Left kidney (tissue), 2 donors: ENCODE results near the gene STIM1. TPM values are rescaled to one million over a fixed set of nuclear protein-coding genes. Genes with fewer than 3 reads are reported as not detected.

Source experiments
- DNase-seq: peaks from one replicate; pipeline ENCODE4 v3.0.0-alpha.2; 2013
- polyA plus RNA-seq: library from polyadenylated mRNA; unstranded; fragments of 120-200 nt; gene quantifications from one replicate; pipeline ENCODE4 v1.2.1, GENCODE V29; 2013; ENCODE audit not compliant: insufficient read length

Gene STIM1
- polyA plus RNA-seq, 1 donor, result 37.1 TPM

GRCh38 chr11:3913921-3914320, 58.5 kb downstream of the STIM1 start:
- DNase-seq, result no peak

DNA sequence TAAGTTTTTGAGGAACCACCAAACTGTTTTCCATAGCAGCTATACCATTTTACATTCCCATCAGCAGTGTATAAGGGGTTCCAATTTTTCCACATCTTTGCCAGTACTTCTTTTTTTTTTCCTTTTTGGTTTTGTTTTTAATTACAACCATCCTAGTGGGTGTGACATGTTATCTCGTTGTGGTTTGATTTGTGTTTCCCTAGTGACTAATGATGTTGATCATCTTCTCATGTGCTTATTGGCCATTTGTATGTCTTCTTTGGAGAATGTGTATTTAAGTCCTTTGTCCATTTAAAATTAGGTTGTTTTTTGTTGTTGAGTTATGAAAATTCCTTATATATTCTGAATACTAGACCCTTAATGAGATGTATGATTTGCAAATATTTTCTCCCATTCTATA, 59.3 kb downstream of the STIM1 start:
- DNase-seq, result no peak

- no peak for DNase-seq
Observed at GRCh38 chr11:3916962-3917361, 61.5 kb downstream of the STIM1 start.

- DNase-seq, result no peak
Observed at GRCh38 chr11:3920148-3920852, 64.8 kb downstream of the STIM1 start.

DNA sequence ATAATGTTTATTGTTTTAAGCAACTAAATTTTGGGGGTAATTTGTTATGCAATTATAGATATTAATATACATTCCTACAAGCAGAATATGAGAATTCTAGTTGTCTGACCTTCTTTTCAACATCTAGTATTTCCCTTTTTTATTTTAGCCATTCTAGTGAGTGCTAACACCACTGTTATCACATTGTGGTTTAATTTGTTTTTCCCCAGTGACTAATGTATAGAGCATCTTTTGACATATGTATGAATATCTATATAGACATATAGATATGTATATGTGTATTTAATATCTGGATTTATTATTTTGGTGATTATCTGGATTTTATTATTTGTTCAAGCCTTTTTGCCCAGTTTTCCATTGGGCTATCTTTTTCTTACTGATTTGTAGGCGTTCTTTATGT, 66.6 kb downstream of the STIM1 start:
- DNase-seq, result no peak

- DNase-seq, result no peak
Observed at GRCh38 chr11:3925513-3925912, 70.0 kb downstream of the STIM1 start.

GRCh38 chr11:3926458-3927095, 71.1 kb downstream of the STIM1 start:
- no peak for DNase-seq

DNA sequence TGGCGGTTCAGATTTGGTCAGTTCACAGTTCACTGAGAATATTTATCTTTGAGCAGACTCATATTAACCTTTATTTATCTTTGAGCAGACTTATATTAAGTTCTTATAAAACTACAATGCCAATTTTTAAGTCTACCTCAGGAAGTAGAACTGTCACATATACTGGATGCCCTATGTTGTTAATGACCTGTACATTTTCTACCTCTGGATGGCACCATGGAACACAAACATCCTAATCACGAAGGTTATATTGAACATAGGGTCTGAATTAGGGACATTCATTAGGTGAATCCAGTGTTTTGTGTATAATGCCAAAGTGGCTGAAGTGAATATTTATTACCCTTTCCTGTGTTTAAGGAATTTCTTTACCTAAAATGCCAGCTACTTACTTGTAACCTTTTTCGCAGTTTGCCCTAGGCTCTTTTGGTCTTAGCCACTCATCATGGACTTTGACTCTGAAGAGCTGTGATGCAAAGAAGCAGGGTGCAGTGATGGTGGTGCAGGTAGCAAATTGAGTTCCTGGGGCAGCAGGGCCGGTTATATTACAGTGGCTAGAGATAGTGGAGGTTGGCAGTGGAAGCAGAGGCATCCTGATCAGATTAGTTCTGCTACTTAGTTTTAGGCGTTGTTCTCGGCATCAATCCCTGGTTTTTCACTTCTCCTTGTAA, 71.8 kb downstream of the STIM1 start:
- no peak for DNase-seq

GRCh38 chr11:3929232-3929631, 73.8 kb downstream of the STIM1 start:
- DNase-seq, result no peak

DNA sequence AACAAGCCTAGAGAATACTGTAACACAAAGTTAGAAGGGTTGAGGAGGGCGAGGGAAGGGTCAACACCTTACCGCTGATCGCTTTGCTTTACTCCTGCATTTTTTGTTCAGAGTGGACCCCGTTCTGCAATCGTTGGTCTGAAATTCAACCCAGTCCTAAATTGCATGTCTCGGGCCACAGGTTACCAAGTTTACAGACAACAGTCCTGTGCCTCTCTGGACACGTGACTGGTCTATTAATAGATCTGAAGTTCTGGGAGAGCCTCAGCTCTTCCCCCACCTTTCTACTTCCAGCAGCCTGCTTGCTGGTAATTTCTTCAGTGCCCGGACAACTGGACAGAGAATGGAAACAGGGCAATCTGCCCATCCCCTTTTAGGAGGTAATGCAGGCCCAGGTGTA, 74.2 kb downstream of the STIM1 start:
- DNase-seq, result peak; percentile 54

DNA sequence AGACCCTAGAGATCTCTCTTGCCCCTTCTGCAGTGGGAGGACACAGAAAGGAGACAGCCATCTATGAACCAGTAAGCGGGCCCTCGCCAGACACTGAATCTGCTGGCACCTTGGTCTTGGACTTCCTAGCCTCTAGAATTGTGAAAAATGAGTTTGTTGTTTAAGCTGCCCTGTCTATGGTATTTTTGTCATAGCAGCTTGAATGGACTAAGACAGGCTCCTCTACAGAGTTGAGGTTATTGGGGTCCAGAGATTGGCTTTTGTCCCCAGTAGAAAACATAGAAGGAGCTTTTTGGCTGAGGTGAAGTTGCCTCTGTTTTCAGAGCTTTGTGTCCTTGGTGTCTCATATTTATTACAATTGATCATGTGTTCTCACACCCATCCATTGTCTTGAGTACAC, 77.2 kb downstream of the STIM1 start:
- DNase-seq, result no peak

DNA sequence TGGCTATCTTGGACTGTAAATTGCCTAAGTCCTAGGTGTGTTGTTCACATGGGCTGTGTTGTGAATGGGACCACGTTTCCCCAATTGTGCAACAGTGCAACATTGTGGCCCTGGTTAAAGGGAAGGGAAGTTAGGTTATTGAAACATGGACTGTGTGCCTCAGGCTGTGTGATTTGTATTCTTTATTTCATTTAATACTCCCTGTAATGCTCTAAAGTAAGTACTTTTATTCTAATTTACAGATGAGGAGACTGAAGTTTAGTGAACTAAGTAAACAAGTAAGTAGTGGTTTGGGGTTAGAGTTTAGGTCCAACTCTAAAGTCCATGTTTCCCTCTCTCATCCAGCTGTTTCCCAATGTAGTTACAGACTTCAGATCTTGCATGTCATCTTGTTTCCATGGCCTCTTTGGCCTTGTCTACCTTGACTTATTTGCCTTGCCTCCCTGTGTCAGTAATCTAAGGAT, 77.7 kb downstream of the STIM1 start:
- DNase-seq, result no peak

DNA sequence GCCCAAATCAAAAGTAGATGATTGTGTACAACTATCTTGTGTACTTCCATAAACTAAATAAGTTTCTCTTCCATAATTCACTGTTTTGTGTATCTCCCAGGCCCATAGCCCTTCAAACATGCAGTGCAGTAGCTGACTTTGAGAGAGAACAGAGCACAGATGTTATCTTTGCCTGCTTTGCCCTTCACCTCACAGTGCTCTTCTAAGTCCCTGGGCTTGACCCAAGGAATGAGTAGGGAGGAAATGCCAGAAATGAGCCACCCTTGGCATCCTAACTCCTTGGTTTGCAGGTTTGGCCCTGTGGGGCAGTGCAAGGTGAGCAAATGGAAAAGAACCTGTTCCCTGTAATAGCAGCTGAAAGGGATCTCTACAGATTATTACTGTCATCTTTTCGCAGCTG, 79.2 kb downstream of the STIM1 start:
- no peak for DNase-seq

DNA sequence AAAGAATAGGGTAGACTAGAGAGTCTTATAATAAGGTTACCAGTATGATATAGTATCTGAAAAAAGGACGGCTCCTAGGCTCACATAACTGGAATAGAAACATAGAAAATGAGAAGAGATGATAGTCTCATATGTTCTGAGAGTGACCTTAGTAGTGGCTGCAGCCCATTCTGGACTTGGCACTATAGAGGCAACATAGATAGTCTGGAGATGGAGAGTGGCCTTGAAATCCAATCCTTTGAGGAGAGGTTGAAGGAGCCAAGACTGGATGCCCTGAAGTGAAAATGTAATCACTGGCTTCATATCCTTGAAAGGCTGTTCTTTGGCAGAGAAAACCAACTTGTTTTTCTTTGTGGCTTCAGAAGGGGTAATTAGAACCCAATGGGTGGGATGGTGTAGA, 81.1 kb downstream of the STIM1 start:
- DNase-seq, result no peak

DNA sequence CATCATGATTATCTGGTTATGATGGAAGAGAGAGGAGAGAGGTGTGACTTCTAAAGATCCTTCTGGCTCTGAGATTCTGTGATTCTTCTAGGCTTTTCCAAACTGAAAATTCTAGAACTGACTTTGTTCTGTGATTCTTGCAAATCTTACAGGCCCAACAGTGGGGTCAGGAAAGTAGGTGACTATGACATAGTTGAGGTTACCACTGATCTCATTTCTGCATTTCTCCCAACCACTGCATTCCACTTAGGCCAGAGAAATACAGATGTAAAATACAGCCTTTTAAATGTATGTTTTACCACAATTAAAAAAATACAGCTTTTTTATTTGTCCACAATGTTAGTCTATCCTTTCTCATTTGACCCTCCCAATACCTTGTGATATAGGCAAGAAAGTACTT, 83.7 kb downstream of the STIM1 start:
- DNase-seq, result no peak

DNA sequence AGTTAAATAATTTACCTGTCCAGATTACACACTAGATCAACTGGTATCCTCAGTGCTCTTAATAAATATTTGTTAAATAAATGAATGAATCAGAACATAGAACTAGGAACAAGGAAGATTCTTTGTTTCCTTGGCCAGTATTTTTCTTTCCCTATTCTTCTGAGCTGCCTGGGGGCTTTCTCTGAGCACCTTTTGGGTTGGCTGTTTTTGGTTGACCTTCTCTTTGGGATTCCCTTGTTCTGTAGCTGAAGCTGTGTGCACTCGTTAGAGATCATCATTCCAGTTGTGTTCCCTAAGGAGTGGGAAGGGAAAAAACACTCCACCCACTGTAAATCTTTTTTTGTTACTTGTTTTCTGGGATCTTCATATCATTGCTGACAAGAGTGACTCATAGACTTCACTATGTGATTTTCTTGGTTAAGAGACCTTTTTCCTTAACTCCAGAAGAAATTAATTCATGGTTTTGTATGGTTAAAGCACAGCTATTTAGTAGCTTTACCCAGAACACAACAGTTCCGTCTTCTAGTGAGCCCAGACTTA, 84.3 kb downstream of the STIM1 start:
- DNase-seq, result no peak

- no peak for DNase-seq
Observed at GRCh38 chr11:3942160-3942955, 86.9 kb downstream of the STIM1 start.

GRCh38 chr11:3942956-3943497, 87.6 kb downstream of the STIM1 start:
- no peak for DNase-seq

DNA sequence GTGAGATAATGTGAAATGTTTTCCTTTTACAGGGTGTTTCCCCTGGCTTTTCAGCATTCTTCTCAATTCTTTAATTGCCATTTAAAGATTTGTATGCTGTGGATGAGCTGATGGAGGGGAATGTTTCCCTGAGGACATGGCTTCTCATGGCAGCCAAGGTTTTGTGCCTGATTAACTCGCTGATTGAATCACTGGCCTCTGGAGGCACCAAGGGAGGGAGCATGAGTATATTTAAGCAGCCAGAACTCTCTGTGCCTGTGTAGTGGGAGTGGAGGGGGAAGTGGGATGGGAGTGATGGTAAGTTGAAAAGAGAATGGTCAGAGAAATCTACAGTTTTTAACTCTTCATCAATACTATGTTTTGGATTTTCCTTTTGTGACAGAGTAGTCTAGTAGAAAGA, 88.7 kb downstream of the STIM1 start:
- DNase-seq, result no peak

DNA sequence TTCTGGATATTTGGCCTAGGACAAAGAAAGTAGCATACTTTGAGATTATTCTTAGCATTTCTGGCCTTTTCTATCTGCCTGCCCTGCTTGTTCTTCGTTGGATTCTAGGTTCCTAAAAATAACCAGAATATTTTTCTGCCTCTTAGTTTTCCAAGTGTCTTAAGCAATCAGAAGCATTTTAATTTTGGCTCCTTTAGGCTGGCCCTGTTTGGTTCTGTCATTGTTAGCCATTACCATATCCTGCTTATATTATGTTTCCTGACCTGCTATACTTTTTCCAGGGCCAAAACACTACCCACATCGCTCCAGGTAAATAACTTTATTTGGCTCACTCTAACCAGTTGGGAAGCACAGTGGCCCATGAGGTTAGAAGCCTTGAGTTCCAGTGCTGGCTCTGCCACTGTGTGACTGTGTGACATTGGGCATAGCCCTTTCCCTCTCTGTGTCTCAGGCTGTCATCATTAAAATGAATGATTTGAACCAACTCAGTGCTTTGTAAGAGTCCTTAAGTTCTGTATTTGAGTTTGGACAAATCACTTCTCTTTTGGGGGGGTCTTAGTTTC, 91.1 kb downstream of the STIM1 start:
- no peak for DNase-seq

GRCh38 chr11:3947061-3947460, 91.6 kb downstream of the STIM1 start:
- peak; percentile 69 for DNase-seq

- no peak for DNase-seq
Observed at GRCh38 chr11:3949125-3949524, 93.7 kb downstream of the STIM1 start.
